Measurements from ENCODE around the gene FZD7. TPM values are rescaled to one million over a fixed set of nuclear protein-coding genes. Genes with fewer than 3 reads are reported as not detected.
A peak's percentile ranks its signal among the peaks of the same experiment; 100 is the strongest.

Gene FZD7
- total RNA-seq, 2 donors from 2014 or later, result 193 to 266 TPM

GRCh38 chr2:202072737-202073401, 39.2 kb downstream of the FZD7 start, which contains the start of gene KIAA2012:
TSS of gene KIAA2012 (plus strand) at chr2:202073255. CDS start at chr2:202073628, 373 bp downstream.
- Histone ChIP-seq H3K36me3 (ENCODE audit: control insufficient read depth, insufficient read depth, low read length) (no peaks in the 10 kb centered on the region), H3K4me3 (ENCODE audit: low read length) (no peak within 1 kb of the TSS), H3K4me1 (ENCODE audit: control insufficient read depth, insufficient read depth, low read length) (peaks cover 3% of the 10 kb centered on the region), H3K27me3 (ENCODE audit: control insufficient read depth, insufficient read depth, low read length, poor library complexity, severe bottlenecking) (no peaks in the 10 kb centered on the region), H3K9me3 (ENCODE audit: control insufficient read depth, low read length) (no peaks in the 10 kb centered on the region), H3K9ac (ENCODE audit: extremely low read depth, low read length, poor library complexity, severe bottlenecking) (no peak within 1 kb of the TSS), H3K27ac (ENCODE audit: low read depth, low read length) (peak within 1 kb of the TSS; percentile 26)
- 58 to 81% methylated on average over 7 to 10 of the region's 11 CpGs for WGBS, 2 experiments (ENCODE audit: insufficient coverage in 1 of 2, insufficient read length in 1 of 2)
- Mint-ChIP-seq H3K4me3 (no peak within 1 kb of the TSS), H3K27me3 (ENCODE audit: insufficient read depth) (peaks cover 1% of the 10 kb centered on the region), H3K9me3 (no peaks in the 10 kb centered on the region), H3K4me1 (peaks cover 14% of the 10 kb centered on the region), H3K27ac (no peak within 1 kb of the TSS), H3K36me3 (ENCODE audit: low read depth) (no peaks in the 10 kb centered on the region)
- peak; percentile 63 for DNase-seq
- TF ChIP-seq CTCF (conservative IDR thresholded peaks at IDR 0.05), result no peak

- Histone ChIP-seq H3K27ac (ENCODE audit: low read depth, low read length) (no peak overlapping the region), H3K9ac (ENCODE audit: extremely low read depth, low read length, poor library complexity, severe bottlenecking) (no peak overlapping the region), H3K27me3 (ENCODE audit: control insufficient read depth, insufficient read depth, low read length, poor library complexity, severe bottlenecking) (no peaks in the 10 kb centered on the region), H3K4me3 (ENCODE audit: low read length) (no peak overlapping the region), H3K4me1 (ENCODE audit: control insufficient read depth, insufficient read depth, low read length) (peaks cover 3% of the 10 kb centered on the region), H3K36me3 (ENCODE audit: control insufficient read depth, insufficient read depth, low read length) (no peaks in the 10 kb centered on the region), H3K9me3 (ENCODE audit: control insufficient read depth, low read length) (no peaks in the 10 kb centered on the region)
- H3K27me3 Mint-ChIP-seq (ENCODE audit: insufficient read depth), result peaks cover 1% of the 10 kb centered on the region
- H3K27ac Mint-ChIP-seq, result no peak overlapping the region
- DNase-seq, result no peak
- TF ChIP-seq CTCF (conservative IDR thresholded peaks at IDR 0.05), result no peak
- H3K36me3 Mint-ChIP-seq (ENCODE audit: low read depth), result no peaks in the 10 kb centered on the region
- H3K4me3 Mint-ChIP-seq, result no peak overlapping the region
- H3K9me3 Mint-ChIP-seq, result no peaks in the 10 kb centered on the region
- H3K4me1 Mint-ChIP-seq, result peaks cover 14% of the 10 kb centered on the region
- 87 to 100% methylated on average over 2 of the region's 2 CpGs for WGBS, 2 experiments (ENCODE audit: insufficient coverage in 1 of 2, insufficient read length in 1 of 2)
Observed at GRCh38 chr2:202074324-202074723, 40.7 kb downstream of the FZD7 start.

- no peaks in the 10 kb centered on the region for H3K36me3 Mint-ChIP-seq (ENCODE audit: low read depth)
- H3K9ac ChIP-seq (ENCODE audit: extremely low read depth, low read length, poor library complexity, severe bottlenecking), result no peak overlapping the region
- 93% methylated on average over 5 of the region's 5 CpGs for WGBS, 2 experiments (ENCODE audit: insufficient coverage in 1 of 2, insufficient read length in 1 of 2)
- no peak overlapping the region for H3K27ac ChIP-seq (ENCODE audit: low read depth, low read length)
- H3K9me3 ChIP-seq (ENCODE audit: control insufficient read depth, low read length), result peaks cover 12% of the 10 kb centered on the region
- no peak overlapping the region for H3K4me3 Mint-ChIP-seq
- H3K36me3 ChIP-seq (ENCODE audit: control insufficient read depth, insufficient read depth, low read length), result no peaks in the 10 kb centered on the region
- H3K27me3 ChIP-seq (ENCODE audit: control insufficient read depth, insufficient read depth, low read length, poor library complexity, severe bottlenecking), result no peaks in the 10 kb centered on the region
- H3K27me3 Mint-ChIP-seq (ENCODE audit: insufficient read depth), result no peaks in the 10 kb centered on the region
- no peak overlapping the region for H3K27ac Mint-ChIP-seq
- no peak overlapping the region for H3K4me3 ChIP-seq (ENCODE audit: low read length)
- H3K4me1 Mint-ChIP-seq, result peaks cover 10% of the 10 kb centered on the region
- no peak for TF ChIP-seq CTCF (conservative IDR thresholded peaks at IDR 0.05)
- no peak for DNase-seq
- H3K4me1 ChIP-seq (ENCODE audit: control insufficient read depth, insufficient read depth, low read length), result no peaks in the 10 kb centered on the region
- peaks cover 13% of the 10 kb centered on the region for H3K9me3 Mint-ChIP-seq
Observed at GRCh38 chr2:202079310-202079709, 45.7 kb downstream of the FZD7 start.
